Upper lobe of left lung (tissue), 4 donors: ENCODE measurements around the gene PBX3.

Experiments used
- POLR2A ChIP-seq, 4 donors: fragments of 450-650 bp; IDR thresholded peaks; one replicate each; pipeline ENCODE4 v1.5.1; 2016 to 2017; ENCODE audit warnings: antibody characterized with exemption in 4 of 4, mild to moderate bottlenecking in 2 of 4
- TF ChIP-seq, protein P1 (sequence below), 6 experiments: fragments of 450-650 bp in 4 of 6; fragments of 200-600 bp in 2 of 6; sonication (generic) in 2 of 6; IDR thresholded peaks; one replicate each; pipeline ENCODE4 v1.5.1; 2016 to 2019; ENCODE audit warnings: antibody characterized with exemption in 6 of 6

DNA sequence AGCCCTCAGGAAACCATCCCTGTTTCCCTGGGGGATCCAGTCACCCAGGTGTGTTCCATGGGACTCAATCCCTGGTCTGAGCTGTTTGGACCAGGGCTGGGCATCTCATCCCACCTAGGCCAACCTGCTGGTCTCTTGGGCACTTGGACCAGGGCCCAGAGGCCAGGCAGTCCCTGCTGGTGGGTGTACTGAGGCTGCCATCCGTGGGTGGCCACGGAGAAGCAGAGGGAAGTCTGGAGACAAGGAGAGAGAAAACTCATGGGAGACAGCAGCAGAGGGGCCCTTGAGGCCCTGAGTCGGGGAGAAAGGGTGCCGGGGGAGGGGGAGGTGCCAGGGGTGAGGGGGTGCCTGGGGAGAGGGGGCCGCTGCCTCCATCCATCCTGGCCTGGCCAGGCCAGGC lies 247.8 kb downstream of the PBX3 start:
- no peak for TF ChIP-seq POLR2A (IDR thresholded peaks at IDR 0.05)
- TF ChIP-seq, protein P1, sequence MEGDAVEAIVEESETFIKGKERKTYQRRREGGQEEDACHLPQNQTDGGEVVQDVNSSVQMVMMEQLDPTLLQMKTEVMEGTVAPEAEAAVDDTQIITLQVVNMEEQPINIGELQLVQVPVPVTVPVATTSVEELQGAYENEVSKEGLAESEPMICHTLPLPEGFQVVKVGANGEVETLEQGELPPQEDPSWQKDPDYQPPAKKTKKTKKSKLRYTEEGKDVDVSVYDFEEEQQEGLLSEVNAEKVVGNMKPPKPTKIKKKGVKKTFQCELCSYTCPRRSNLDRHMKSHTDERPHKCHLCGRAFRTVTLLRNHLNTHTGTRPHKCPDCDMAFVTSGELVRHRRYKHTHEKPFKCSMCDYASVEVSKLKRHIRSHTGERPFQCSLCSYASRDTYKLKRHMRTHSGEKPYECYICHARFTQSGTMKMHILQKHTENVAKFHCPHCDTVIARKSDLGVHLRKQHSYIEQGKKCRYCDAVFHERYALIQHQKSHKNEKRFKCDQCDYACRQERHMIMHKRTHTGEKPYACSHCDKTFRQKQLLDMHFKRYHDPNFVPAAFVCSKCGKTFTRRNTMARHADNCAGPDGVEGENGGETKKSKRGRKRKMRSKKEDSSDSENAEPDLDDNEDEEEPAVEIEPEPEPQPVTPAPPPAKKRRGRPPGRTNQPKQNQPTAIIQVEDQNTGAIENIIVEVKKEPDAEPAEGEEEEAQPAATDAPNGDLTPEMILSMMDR (IDR thresholded peaks at IDR 0.05) = no peak
